Stimulated activated CD8-positive, alpha-beta memory T cell treated with anti-CD3 and anti-CD28 coated beads, Interleukin-15, amount 100 ng/mL, for 1 hour (primary cell): Measurements from ENCODE around the gene GAL.

Source experiments
- DNase-seq: peaks from one replicate; pipeline ENCODE4 v3.0.0-alpha.2; 2020; ENCODE audit warnings: low read depth

GAL gene

DNA sequence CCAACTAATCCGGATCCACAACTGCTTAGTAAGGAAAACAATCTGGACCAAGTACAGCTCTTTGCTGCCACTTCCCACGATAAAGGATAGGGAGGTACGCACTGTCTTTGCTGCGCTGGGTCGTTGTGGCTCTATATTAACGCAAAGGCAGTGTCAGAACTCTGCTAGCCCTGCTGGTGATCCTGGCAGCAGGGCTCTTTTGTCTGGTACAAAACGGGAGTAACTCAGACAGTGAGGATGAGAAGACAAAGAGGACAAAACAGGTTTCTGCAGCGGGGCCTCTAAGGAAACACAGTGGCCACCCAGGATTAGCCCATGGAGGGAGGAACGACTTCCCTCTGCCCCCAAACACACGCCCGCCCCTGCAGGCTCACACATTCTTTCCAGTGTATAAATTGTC is 26.1 kb downstream of the GAL start:
- DNase-seq: no peak

DNA sequence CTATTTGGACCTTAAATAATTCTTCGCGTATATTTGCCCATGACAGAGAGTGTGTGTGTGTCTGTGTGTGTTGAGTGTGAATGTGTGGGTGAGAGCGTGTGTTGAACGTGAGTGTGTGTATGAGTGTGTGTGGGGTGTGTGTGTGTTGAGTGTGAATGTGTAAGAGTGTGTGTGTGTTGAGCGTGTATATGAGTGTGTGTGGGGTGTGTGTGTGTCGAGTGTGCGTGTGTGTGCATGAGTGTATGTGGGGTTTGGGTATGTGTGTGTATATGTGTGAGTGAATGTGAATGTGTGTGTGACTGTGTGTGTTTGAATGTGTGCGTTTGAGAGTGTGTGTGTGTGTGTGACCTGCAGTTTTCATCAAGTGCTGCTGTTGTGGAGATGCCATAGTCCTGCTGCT is 26.8 kb downstream of the GAL start:
- DNase-seq: no peak

DNA sequence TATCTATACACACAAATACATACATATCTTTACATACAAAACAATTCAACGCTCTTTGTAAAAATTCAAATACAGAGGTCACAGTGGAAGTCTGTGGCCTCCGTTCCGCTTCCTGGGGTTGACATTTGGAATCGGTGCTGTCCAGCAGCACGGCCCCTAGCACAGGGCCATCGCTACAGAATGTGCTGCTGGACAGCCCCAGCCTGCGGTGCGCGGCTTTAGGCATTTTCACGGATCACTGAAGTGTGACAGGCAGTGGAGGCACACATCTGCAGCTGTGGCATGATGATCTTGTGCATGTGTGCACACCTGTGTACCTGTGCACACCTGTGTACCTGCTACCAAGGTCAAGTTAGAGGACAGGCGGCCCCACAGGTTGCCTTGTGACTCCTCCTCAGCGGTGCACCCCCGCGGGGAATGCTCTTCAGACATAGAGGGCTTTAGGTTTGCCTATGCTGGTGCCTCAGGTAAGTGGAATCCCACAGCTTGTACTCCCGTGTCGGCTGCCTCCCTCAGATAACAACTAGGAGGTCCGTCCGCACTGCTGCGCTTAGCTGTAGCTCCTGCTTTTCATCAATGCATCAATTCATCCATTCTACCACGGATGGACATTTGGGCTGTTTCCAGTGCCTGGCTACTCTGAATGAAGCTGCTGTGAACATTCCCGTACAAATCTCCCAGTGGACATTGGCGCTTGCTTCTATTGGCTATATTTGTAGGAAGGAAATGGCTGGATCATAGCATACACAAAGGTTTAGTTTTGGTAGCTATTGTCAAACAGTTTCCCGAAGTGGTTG is 29.9 kb downstream of the GAL start:
- DNase-seq: no peak

DNA sequence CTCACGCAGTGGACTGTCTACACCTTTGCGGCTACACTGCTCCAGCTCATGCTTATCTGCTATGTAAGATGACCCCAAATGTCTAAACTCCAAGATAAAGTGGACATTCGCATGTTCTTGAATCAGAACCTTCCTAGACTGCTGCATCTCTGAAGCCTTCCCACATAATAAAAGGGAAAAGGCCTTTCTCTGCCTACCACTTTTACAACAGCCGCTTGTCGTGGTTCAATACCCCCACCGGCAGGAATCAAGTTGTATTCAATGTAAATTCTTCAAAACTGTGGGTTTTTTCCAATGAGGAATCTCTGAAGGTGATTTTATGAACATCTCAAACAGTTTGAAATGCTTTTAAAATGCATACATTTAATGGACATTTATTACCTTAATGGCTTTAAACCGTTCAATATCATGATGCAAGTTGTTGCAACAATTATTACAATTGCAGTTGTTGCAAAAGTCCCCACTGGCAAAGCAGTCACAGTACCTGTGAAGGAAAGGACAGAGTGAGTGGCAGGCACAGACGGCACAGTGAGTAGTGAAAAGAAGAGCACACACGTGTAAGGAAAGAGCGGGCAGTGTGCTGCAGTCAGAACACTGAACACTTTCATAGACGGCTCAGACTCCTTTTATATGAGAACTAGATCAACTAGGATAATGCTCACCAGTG is 31.2 kb downstream of the GAL start:
- no peak for DNase-seq

DNA sequence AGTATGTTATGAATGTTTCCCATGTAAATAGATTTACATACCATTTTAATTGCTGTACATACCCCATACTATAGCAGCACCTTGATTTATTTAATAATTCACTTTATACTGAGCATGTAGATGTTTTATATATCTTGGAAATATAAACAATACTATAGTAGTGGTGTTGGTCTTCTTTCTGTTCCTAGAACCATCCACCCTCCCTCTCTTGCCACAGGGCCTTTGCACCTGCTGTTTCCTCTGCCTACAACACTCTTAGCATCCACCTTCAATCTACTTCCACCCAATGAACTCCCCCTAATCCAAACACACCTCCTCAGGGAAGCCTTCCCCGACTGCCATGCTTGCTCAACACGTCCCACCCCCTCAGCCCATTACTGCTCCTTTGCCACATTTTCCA is 36.7 kb downstream of the GAL start:
- no peak for DNase-seq

DNA sequence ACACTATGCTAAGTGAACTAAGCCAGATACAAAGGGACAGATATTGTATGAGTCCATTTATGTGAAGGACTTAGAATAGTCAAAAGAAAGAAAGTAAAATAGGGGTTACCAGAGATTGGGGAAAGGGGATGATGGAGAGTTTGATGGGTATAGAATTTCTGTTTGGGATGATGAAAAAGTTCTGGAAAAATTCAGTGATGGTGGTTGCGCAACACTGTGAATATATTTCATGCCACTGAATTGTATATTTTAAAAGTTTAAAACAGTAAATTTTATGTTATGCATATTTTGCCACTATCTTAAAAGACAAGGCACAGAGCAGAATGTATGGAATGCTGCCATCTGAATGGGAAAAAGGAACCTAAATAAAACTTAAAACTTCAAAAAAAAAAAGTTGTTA is 37.8 kb downstream of the GAL start:
- DNase-seq: no peak

DNA sequence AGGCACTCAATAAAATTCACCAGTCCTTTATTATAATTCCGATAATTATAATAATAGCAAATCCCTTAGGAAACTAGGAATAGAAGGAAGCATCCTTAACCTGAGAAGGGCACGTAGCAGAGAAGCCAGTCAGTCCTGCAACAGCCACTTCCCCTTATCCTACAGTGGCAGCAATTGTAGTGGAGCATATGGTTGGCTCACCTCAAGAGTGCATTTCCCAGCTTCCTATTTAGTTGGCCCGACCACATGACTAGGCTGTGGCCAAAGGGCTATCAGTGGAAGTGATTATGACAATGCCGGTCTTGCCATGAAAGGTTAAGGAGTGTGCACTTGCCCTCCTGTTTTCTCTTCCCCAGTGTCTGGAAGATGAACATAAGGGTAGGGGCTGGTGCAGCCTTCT is 39.9 kb downstream of the GAL start:
- no peak for DNase-seq

DNA sequence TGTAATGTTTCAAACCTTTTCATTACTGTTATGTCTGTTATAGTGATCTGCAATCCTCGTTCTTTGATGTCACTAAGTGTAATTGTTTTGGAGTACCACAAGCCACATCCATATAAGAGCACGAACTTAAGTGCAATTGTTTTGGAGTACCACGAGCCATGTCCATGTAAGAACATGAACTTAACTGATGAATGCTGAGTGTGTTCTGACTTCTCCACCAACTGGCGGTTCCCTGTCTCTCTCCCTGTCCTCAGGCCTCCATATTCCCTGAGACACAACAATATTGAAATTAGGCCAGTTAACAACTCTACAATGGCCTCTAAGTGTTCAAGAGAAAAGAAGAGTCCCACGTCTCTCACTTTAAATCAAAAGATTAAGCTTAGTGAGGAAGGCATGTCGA is 43.4 kb downstream of the GAL start:
- no peak for DNase-seq

DNA sequence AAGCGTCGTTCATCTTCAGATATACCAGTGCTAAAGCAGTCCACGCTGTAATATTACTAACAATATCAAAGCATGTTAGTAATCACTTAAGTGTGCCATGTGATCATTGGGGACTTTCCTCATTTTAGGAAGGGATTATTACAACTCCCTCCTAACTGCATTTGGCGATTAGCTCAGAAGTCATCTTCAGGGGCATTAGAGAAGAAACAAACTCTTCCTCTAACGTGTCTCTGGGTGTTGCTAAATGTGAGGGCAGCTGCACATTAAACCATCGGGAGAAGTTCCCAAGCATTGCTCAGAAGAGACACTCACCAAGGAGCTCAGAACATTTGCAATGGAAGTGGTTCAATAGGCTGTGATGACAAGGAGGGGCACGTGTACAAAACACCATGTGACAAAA is 49.8 kb downstream of the GAL start:
- no peak for DNase-seq

DNA sequence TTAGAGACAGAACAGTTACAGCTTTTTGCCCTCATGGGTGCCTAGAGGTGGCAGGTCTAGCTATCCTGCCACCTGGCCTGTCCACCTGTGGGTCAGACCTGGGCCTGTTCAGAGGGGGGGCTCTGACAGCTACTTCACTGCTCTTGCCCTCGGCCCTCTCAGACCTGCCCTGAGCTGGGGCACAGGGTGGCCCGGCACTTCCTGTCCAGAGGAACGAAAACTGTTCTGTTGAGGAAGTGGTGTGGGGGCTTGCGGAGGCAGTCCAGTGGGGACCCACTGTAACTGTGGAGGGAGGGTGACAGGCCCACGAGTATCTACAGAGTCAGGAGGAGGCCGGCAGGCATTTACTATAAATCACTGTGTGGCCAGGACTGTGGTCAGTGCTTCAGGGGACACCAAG is 50.8 kb downstream of the GAL start:
- DNase-seq: no peak

DNA sequence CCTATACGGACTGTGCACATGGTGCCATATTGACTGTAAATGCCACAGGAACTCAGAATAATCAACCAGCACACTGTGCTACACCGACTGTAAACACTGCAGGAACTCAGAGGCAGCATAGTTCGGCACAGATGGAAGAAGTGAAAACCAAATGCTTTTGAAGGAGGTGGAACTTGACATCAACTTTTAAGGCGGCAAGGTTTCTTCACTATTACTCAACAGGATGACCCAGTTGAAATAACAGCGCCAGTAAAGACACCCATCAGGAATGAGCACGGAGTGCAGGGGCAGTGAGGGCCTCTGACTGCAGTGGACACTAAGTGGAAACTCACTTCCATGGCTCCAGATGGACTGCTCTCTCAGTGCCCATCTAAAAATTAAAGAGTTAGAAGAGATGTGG is 51.3 kb downstream of the GAL start:
- DNase-seq: no peak
